ENCODE data around the gene GNAS. TPM values are rescaled to one million over a fixed set of nuclear protein-coding genes. Genes with fewer than 3 reads are reported as not detected.

GNAS gene
- total and polyA plus RNA-seq, 9 donors: 1,389 to 3,620 (median 3,139) TPM

DNA sequence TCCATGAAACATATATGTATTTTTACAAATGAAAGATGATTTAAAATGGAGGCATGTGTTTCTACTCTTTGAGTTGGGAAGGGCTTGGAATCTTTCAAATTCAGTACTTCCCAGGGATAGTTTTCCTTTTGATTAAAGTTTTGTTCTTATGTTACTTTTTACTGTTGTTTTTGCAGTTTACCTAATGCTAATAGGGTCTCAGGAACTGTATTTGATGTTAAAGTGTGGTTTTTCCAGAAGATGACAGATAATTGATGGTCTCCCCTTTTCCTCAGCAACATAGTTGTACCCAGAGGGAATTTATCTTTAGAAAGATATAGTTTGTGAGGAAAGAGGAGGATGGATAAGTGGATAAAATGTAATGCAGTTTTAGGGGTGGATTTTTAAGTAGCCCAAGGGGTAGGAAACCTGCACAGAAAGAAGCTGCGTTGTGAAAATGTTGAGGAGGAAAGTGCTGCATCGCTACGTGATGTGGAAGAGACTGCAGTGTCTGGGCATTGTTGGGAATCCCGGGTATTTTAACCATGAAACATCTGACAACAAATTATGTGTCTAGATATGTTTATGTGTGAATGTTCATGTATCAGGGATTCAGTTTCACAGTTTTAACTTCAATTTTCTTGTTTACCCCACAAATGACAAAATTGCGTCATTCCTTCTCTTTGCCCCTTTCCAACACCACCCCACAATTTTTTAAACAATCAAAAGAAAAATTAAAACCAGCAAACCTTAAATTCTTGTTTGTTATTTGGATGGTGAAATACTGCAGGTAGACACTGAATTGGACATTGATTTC lies 42.3 kb downstream of the GNAS start:
- DNase-seq: no peak
- H3K4me1 ChIP-seq (ENCODE audit: control insufficient read depth, insufficient read depth, low read length): peaks cover 38% of the 10 kb centered on the region

DNA sequence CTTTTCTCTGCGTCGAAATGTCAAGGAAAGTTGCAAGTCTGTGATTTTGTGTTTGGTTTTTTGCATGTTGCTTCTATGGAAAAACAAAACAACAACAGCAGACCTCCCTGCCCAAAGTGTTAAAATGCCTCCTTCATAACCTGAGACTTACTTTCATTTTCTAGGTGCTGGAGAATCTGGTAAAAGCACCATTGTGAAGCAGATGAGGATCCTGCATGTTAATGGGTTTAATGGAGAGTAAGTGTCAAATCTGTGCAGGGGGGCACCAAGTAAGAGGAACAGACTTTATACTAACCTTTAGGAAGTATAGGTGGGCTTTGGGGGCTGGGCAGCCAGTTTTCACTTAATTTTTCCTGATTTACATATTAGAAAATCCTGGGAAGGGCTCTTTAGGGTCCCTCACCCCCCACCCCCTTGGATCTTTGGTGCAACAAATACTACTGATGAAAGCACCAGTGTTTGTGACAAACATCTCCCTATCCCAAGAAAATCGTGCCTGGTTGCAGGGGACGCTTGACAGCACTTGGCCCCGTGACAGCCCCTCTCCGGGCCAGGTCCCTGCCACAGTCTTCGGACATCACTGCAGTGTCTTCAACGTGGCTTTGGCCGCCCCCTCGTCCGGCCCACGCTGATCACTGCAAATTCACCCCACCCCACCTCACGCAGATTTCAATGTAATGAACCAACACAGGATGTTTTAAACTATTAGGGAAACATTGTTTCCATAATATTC lies 43.1 kb downstream of the GNAS start:
- DNase-seq: no peak
- Histone ChIP-seq H3K4me1 (ENCODE audit: control insufficient read depth, insufficient read depth, low read length) (peaks cover 43% of the 10 kb centered on the region), H3K27me3 (ENCODE audit: control insufficient read depth, insufficient read depth, low read length) (no peaks in the 10 kb centered on the region), H3K9me3 (replicated peaks; ENCODE audit: control insufficient read depth, low read depth, low read length) (no peaks in the 10 kb centered on the region), H3K4me3 (ENCODE audit: low read length) (no peak overlapping the region), H3K36me3 (ENCODE audit: control insufficient read depth, insufficient read depth, low read length) (peaks cover 38% of the 10 kb centered on the region), H3K27ac (ENCODE audit: low read length) (peak overlapping the region; percentile 100)
- WGBS (ENCODE audit: insufficient coverage): 10% methylated on average over 5 of the region's 13 CpGs

More for the DNA sequence above, 42.3 kb downstream of the GNAS start:
- H3K9me3 ChIP-seq (replicated peaks; ENCODE audit: control insufficient read depth, low read depth, low read length): no peaks in the 10 kb centered on the region
- no peaks in the 10 kb centered on the region for H3K27me3 ChIP-seq (ENCODE audit: control insufficient read depth, insufficient read depth, low read length)
- peak overlapping the region; percentile 16 for H3K4me3 ChIP-seq (ENCODE audit: low read length)
- peaks cover 34% of the 10 kb centered on the region for H3K36me3 ChIP-seq (ENCODE audit: control insufficient read depth, insufficient read depth, low read length)
- H3K27ac ChIP-seq (ENCODE audit: low read length): peak overlapping the region; percentile 100
- WGBS (ENCODE audit: insufficient coverage): 0% methylated on average over 1 of the region's 5 CpGs

- Histone ChIP-seq H3K36me3 (ENCODE audit: control insufficient read depth, insufficient read depth, low read length) (peaks cover 43% of the 10 kb centered on the region), H3K4me3 (ENCODE audit: low read length) (no peak overlapping the region), H3K27me3 (ENCODE audit: control insufficient read depth, insufficient read depth, low read length) (no peaks in the 10 kb centered on the region), H3K4me1 (ENCODE audit: control insufficient read depth, insufficient read depth, low read length) (peaks cover 43% of the 10 kb centered on the region), H3K27ac (ENCODE audit: low read length) (peak overlapping the region; percentile 100), H3K9me3 (replicated peaks; ENCODE audit: control insufficient read depth, low read depth, low read length) (no peaks in the 10 kb centered on the region)
- 63% methylated on average over 1 of the region's 3 CpGs for WGBS (ENCODE audit: insufficient coverage)
- DNase-seq: no peak
Measured at GRCh38 chr20:58896820-58897219, 44.3 kb downstream of the GNAS start.

DNA sequence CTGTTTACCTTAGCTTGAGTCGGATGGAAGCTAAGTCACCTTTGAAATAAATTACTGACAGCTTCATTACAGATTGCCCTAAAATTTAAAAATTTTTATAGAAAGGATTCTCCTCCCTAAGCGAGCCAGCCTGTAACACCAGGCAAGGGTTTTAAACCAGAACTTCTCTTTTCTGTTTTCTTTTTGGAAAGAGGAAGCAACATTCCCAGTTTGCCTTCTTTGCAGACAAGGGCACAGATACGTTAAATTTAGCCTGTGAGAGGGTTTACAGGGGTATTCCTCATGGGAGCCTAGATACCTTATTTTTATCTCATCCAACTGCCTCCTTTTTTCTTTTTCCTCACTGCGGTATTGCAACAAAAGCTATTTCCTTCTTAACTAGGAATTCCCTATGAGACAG lies 45.0 kb downstream of the GNAS start:
- no CpG with 5 or more reads among the region's 4 CpGs for WGBS (ENCODE audit: insufficient coverage)
- H3K27ac ChIP-seq (ENCODE audit: low read length): peak overlapping the region; percentile 100
- H3K4me1 ChIP-seq (ENCODE audit: control insufficient read depth, insufficient read depth, low read length): peaks cover 43% of the 10 kb centered on the region
- H3K27me3 ChIP-seq (ENCODE audit: control insufficient read depth, insufficient read depth, low read length): no peaks in the 10 kb centered on the region
- H3K4me3 ChIP-seq (ENCODE audit: low read length): no peak overlapping the region
- DNase-seq: no peak
- H3K36me3 ChIP-seq (ENCODE audit: control insufficient read depth, insufficient read depth, low read length): peaks cover 48% of the 10 kb centered on the region
- no peaks in the 10 kb centered on the region for H3K9me3 ChIP-seq (replicated peaks; ENCODE audit: control insufficient read depth, low read depth, low read length)

DNA sequence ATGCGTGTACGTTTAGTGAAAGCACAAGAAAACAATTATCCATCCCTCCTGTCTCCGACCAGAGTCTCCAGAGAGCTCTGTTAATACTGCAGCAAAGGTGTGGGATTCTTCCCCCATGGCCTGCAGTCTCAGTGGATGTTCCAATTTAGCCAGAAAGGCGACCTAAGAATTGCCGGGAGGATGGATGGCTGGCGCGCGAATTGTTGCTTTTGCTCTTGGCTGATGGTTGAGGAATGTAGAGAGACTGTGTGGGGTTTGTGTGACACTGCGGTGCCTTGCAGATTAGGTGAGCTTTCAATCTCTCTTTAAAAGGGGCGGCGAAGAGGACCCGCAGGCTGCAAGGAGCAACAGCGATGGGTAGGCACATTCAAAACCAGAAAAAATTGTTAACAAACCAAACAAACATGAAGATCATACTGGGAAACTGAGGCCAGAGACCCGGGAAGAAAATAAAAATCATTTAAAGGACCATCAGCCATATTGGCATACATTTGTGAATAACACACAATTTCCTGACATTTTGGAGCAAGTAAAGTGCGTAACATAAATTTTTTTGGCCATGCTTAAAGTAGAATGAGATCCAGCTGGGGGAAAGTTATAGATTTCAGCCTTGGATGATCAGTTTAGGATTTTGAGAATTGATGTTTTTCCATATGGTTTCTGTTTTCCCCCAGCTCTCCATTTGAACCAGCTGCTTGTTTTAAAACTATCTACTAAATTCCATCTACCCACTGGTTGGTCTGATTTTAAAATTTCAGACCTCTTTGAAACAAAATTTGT lies 46.3 kb downstream of the GNAS start:
- peak overlapping the region; percentile 100 for H3K27ac ChIP-seq (ENCODE audit: low read length)
- peaks cover 44% of the 10 kb centered on the region for H3K4me1 ChIP-seq (ENCODE audit: control insufficient read depth, insufficient read depth, low read length)
- no peak overlapping the region for H3K4me3 ChIP-seq (ENCODE audit: low read length)

GRCh38 chr20:58899512-58899911 lies 47.0 kb downstream of the GNAS start:
- no peak overlapping the region for H3K27ac ChIP-seq (ENCODE audit: low read length)
- no peaks in the 10 kb centered on the region for H3K9me3 ChIP-seq (replicated peaks; ENCODE audit: control insufficient read depth, low read depth, low read length)
- H3K4me1 ChIP-seq (ENCODE audit: control insufficient read depth, insufficient read depth, low read length): peaks cover 45% of the 10 kb centered on the region
- H3K4me3 ChIP-seq (ENCODE audit: low read length): no peak overlapping the region
- peak; percentile 25 for DNase-seq
- WGBS (ENCODE audit: insufficient coverage): 20% methylated on average over 1 of the region's 10 CpGs
- H3K27me3 ChIP-seq (ENCODE audit: control insufficient read depth, insufficient read depth, low read length): no peaks in the 10 kb centered on the region
- peaks cover 66% of the 10 kb centered on the region for H3K36me3 ChIP-seq (ENCODE audit: control insufficient read depth, insufficient read depth, low read length)

More for the DNA sequence above, 46.3 kb downstream of the GNAS start:
- WGBS (ENCODE audit: insufficient coverage): 5% methylated on average over 9 of the region's 15 CpGs
- peaks cover 59% of the 10 kb centered on the region for H3K36me3 ChIP-seq (ENCODE audit: control insufficient read depth, insufficient read depth, low read length)
- no peaks in the 10 kb centered on the region for H3K9me3 ChIP-seq (replicated peaks; ENCODE audit: control insufficient read depth, low read depth, low read length)
- DNase-seq: peak; percentile 71
- no peaks in the 10 kb centered on the region for H3K27me3 ChIP-seq (ENCODE audit: control insufficient read depth, insufficient read depth, low read length)

- H3K4me1 ChIP-seq (ENCODE audit: control insufficient read depth, insufficient read depth, low read length): peaks cover 42% of the 10 kb centered on the region
- no peaks in the 10 kb centered on the region for H3K9me3 ChIP-seq (replicated peaks; ENCODE audit: control insufficient read depth, low read depth, low read length)
- no peak for DNase-seq
- WGBS (ENCODE audit: insufficient coverage): no CpG with 5 or more reads among the region's 7 CpGs
- H3K27me3 ChIP-seq (ENCODE audit: control insufficient read depth, insufficient read depth, low read length): no peaks in the 10 kb centered on the region
- H3K36me3 ChIP-seq (ENCODE audit: control insufficient read depth, insufficient read depth, low read length): peaks cover 70% of the 10 kb centered on the region
- H3K27ac ChIP-seq (ENCODE audit: low read length): peak overlapping the region; percentile 8
- no peak overlapping the region for H3K4me3 ChIP-seq (ENCODE audit: low read length)
Measured at GRCh38 chr20:58900397-58900796, 47.9 kb downstream of the GNAS start.

DNA sequence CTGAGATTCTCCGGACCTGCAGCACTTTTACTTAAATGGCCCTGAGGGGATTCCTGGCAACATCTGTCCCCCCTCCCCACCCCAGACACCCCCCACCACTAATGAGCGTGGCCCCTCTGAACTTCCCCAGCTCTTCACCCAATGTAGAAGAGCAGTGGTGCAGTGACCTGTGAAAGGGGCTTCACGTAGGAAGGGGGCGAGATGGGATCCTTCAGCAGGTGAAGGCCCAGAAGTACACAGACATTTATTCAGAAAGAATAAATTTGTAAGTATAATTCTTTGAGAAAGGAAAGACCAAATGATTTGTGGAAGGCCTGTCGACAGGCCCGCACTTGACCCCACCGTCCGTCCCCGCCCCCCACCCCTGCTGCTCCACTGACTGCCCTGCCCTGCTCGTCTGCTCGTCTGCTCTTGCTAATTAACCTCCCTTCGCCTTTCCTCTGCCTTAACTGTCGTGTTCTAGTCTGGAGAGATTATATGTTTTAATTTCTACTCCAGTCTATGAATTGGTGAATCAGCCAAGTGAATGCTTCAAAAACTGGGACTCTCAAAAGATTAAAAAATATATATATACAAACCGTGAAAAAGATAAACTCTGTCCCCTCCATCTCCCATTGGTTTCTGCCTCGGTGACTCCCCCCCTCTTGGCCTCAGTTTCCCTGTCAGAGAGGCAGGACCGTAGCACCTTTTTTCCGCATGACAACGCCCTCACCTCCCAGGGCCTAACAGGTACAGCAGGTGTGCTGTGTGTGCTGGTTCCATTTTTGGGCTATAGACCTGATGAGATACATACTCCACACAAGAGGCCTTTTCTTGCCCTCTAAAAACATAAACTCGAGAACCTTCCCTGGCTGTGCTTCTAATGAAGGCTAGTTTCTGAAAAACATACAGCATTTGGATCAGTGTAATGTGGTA lies 49.2 kb downstream of the GNAS start:
- Histone ChIP-seq H3K27ac (ENCODE audit: low read length) (no peak overlapping the region), H3K4me3 (ENCODE audit: low read length) (no peak overlapping the region), H3K36me3 (ENCODE audit: control insufficient read depth, insufficient read depth, low read length) (peaks cover 69% of the 10 kb centered on the region), H3K4me1 (ENCODE audit: control insufficient read depth, insufficient read depth, low read length) (peaks cover 40% of the 10 kb centered on the region), H3K9me3 (replicated peaks; ENCODE audit: control insufficient read depth, low read depth, low read length) (no peaks in the 10 kb centered on the region), H3K27me3 (ENCODE audit: control insufficient read depth, insufficient read depth, low read length) (no peaks in the 10 kb centered on the region)
- DNase-seq: no peak
- WGBS (ENCODE audit: insufficient coverage): 71% methylated on average over 1 of the region's 19 CpGs

- Histone ChIP-seq H3K27ac (ENCODE audit: low read length) (peak overlapping the region; percentile 49), H3K9me3 (replicated peaks; ENCODE audit: control insufficient read depth, low read depth, low read length) (no peaks in the 10 kb centered on the region), H3K36me3 (ENCODE audit: control insufficient read depth, insufficient read depth, low read length) (peaks cover 71% of the 10 kb centered on the region), H3K27me3 (ENCODE audit: control insufficient read depth, insufficient read depth, low read length) (no peaks in the 10 kb centered on the region), H3K4me1 (ENCODE audit: control insufficient read depth, insufficient read depth, low read length) (peaks cover 43% of the 10 kb centered on the region), H3K4me3 (ENCODE audit: low read length) (no peak overlapping the region)
- no peak for DNase-seq
- 90% methylated on average over 2 of the region's 9 CpGs for WGBS (ENCODE audit: insufficient coverage)
Measured at GRCh38 chr20:58903614-58904013, 51.1 kb downstream of the GNAS start.
